ENCODE data around the gene TGFBR2.

TGFBR2 gene

GRCh38 chr3:30700702-30701321 lies 94.4 kb downstream of the TGFBR2 start:
- Histone ChIP-seq H3K36me3 (ENCODE audit: control insufficient read depth in 1 of 2, insufficient read depth in 2 of 2, low read length in 2 of 2) (no peaks in the 10 kb centered on the region), H3K27me3 (ENCODE audit: low read depth, low read length) (no peaks in the 10 kb centered on the region), H3K27ac (ENCODE audit: low read length) (no peak overlapping the region), H3K4me3 (ENCODE audit: low read depth in 1 of 2, low read length in 2 of 2) (no peak overlapping the region), H3K9me3 (ENCODE audit: control insufficient read depth in 1 of 2, low read length in 2 of 2) (no peaks in the 10 kb centered on the region), H3K4me1 (ENCODE audit: control insufficient read depth in 1 of 2, insufficient read depth in 2 of 2, low read length in 2 of 2) (peaks cover 0 to 10% of the 10 kb centered on the region in 2 donors)

GRCh38 chr3:30702038-30702827 lies 95.8 kb downstream of the TGFBR2 start:
- Histone ChIP-seq H3K27ac (ENCODE audit: low read length) (no peak overlapping the region), H3K4me3 (ENCODE audit: low read depth in 1 of 2, low read length in 2 of 2) (no peak overlapping the region), H3K27me3 (ENCODE audit: low read depth, low read length) (no peaks in the 10 kb centered on the region), H3K9me3 (ENCODE audit: control insufficient read depth in 1 of 2, low read length in 2 of 2) (no peaks in the 10 kb centered on the region), H3K36me3 (ENCODE audit: control insufficient read depth in 1 of 2, insufficient read depth in 2 of 2, low read length in 2 of 2) (no peaks in the 10 kb centered on the region), H3K4me1 (ENCODE audit: control insufficient read depth in 1 of 2, insufficient read depth in 2 of 2, low read length in 2 of 2) (no peaks in the 10 kb centered on the region)

- Histone ChIP-seq H3K27me3 (ENCODE audit: low read depth, low read length) (no peaks in the 10 kb centered on the region), H3K4me3 (ENCODE audit: low read depth in 1 of 2, low read length in 2 of 2) (no peak overlapping the region), H3K27ac (ENCODE audit: low read length) (no peak overlapping the region), H3K36me3 (ENCODE audit: control insufficient read depth in 1 of 2, insufficient read depth in 2 of 2, low read length in 2 of 2) (no peaks in the 10 kb centered on the region), H3K9me3 (ENCODE audit: control insufficient read depth in 1 of 2, low read length in 2 of 2) (no peaks in the 10 kb centered on the region), H3K4me1 (ENCODE audit: control insufficient read depth in 1 of 2, insufficient read depth in 2 of 2, low read length in 2 of 2) (no peaks in the 10 kb centered on the region)
Measured at GRCh38 chr3:30702828-30703397, 96.5 kb downstream of the TGFBR2 start.

- Histone ChIP-seq H3K4me1 (ENCODE audit: control insufficient read depth in 1 of 2, insufficient read depth in 2 of 2, low read length in 2 of 2) (no peaks in the 10 kb centered on the region), H3K27ac (ENCODE audit: low read length) (no peak overlapping the region), H3K9me3 (ENCODE audit: control insufficient read depth in 1 of 2, low read length in 2 of 2) (no peaks in the 10 kb centered on the region), H3K27me3 (ENCODE audit: low read depth, low read length) (no peaks in the 10 kb centered on the region), H3K36me3 (ENCODE audit: control insufficient read depth in 1 of 2, insufficient read depth in 2 of 2, low read length in 2 of 2) (no peaks in the 10 kb centered on the region), H3K4me3 (ENCODE audit: low read depth in 1 of 2, low read length in 2 of 2) (no peak overlapping the region)
Measured at GRCh38 chr3:30704931-30705890, 98.8 kb downstream of the TGFBR2 start.

GRCh38 chr3:30707825-30708224 lies 101.4 kb downstream of the TGFBR2 start:
- Histone ChIP-seq H3K9me3 (ENCODE audit: control insufficient read depth in 1 of 2, low read length in 2 of 2) (no peaks in the 10 kb centered on the region), H3K4me3 (ENCODE audit: low read depth in 1 of 2, low read length in 2 of 2) (no peak overlapping the region), H3K27ac (ENCODE audit: low read length) (no peak overlapping the region)

GRCh38 chr3:30708472-30708871 lies 102.1 kb downstream of the TGFBR2 start:
- Histone ChIP-seq H3K36me3 (ENCODE audit: control insufficient read depth in 1 of 2, insufficient read depth in 2 of 2, low read length in 2 of 2) (no peaks in the 10 kb centered on the region), H3K4me1 (ENCODE audit: control insufficient read depth in 1 of 2, insufficient read depth in 2 of 2, low read length in 2 of 2) (no peaks in the 10 kb centered on the region), H3K9me3 (ENCODE audit: control insufficient read depth in 1 of 2, low read length in 2 of 2) (no peaks in the 10 kb centered on the region), H3K27ac (ENCODE audit: low read length) (no peak overlapping the region), H3K27me3 (ENCODE audit: low read depth, low read length) (no peaks in the 10 kb centered on the region), H3K4me3 (ENCODE audit: low read depth in 1 of 2, low read length in 2 of 2) (no peak overlapping the region)

More at GRCh38 chr3:30707825-30708224, 101.4 kb downstream of the TGFBR2 start:
- Histone ChIP-seq H3K4me1 (ENCODE audit: control insufficient read depth in 1 of 2, insufficient read depth in 2 of 2, low read length in 2 of 2) (no peaks in the 10 kb centered on the region), H3K27me3 (ENCODE audit: low read depth, low read length) (no peaks in the 10 kb centered on the region), H3K36me3 (ENCODE audit: control insufficient read depth in 1 of 2, insufficient read depth in 2 of 2, low read length in 2 of 2) (no peaks in the 10 kb centered on the region)

GRCh38 chr3:30710017-30710416 lies 103.6 kb downstream of the TGFBR2 start:
- Histone ChIP-seq H3K36me3 (ENCODE audit: control insufficient read depth in 1 of 2, insufficient read depth in 2 of 2, low read length in 2 of 2) (no peaks in the 10 kb centered on the region), H3K27me3 (ENCODE audit: low read depth, low read length) (no peaks in the 10 kb centered on the region), H3K27ac (ENCODE audit: low read length) (no peak overlapping the region), H3K9me3 (ENCODE audit: control insufficient read depth in 1 of 2, low read length in 2 of 2) (no peaks in the 10 kb centered on the region), H3K4me1 (ENCODE audit: control insufficient read depth in 1 of 2, insufficient read depth in 2 of 2, low read length in 2 of 2) (no peaks in the 10 kb centered on the region), H3K4me3 (ENCODE audit: low read depth in 1 of 2, low read length in 2 of 2) (no peak overlapping the region)

- Histone ChIP-seq H3K9me3 (ENCODE audit: control insufficient read depth in 1 of 2, low read length in 2 of 2) (no peaks in the 10 kb centered on the region), H3K27ac (ENCODE audit: low read length) (no peak overlapping the region), H3K27me3 (ENCODE audit: low read depth, low read length) (no peaks in the 10 kb centered on the region), H3K4me1 (ENCODE audit: control insufficient read depth in 1 of 2, insufficient read depth in 2 of 2, low read length in 2 of 2) (no peaks in the 10 kb centered on the region), H3K36me3 (ENCODE audit: control insufficient read depth in 1 of 2, insufficient read depth in 2 of 2, low read length in 2 of 2) (no peaks in the 10 kb centered on the region), H3K4me3 (ENCODE audit: low read depth in 1 of 2, low read length in 2 of 2) (no peak overlapping the region)
Measured at GRCh38 chr3:30711151-30711550, 104.8 kb downstream of the TGFBR2 start.

GRCh38 chr3:30711867-30712266 lies 105.5 kb downstream of the TGFBR2 start:
- Histone ChIP-seq H3K4me1 (ENCODE audit: control insufficient read depth in 1 of 2, insufficient read depth in 2 of 2, low read length in 2 of 2) (no peaks in the 10 kb centered on the region), H3K36me3 (ENCODE audit: control insufficient read depth in 1 of 2, insufficient read depth in 2 of 2, low read length in 2 of 2) (no peaks in the 10 kb centered on the region), H3K27me3 (ENCODE audit: low read depth, low read length) (no peaks in the 10 kb centered on the region), H3K4me3 (ENCODE audit: low read depth in 1 of 2, low read length in 2 of 2) (no peak overlapping the region), H3K9me3 (ENCODE audit: control insufficient read depth in 1 of 2, low read length in 2 of 2) (no peaks in the 10 kb centered on the region), H3K27ac (ENCODE audit: low read length) (no peak overlapping the region)

GRCh38 chr3:30712991-30713390 lies 106.6 kb downstream of the TGFBR2 start:
- H3K4me1 ChIP-seq (ENCODE audit: control insufficient read depth in 1 of 2, insufficient read depth in 2 of 2, low read length in 2 of 2), result no peaks in the 10 kb centered on the region
- H3K27me3 ChIP-seq (ENCODE audit: low read depth, low read length), result no peaks in the 10 kb centered on the region
- no peak overlapping the region for H3K27ac ChIP-seq (ENCODE audit: low read length)
- H3K9me3 ChIP-seq (ENCODE audit: control insufficient read depth in 1 of 2, low read length in 2 of 2), result no peaks in the 10 kb centered on the region
- no peaks in the 10 kb centered on the region for H3K36me3 ChIP-seq (ENCODE audit: control insufficient read depth in 1 of 2, insufficient read depth in 2 of 2, low read length in 2 of 2)
- no peak overlapping the region for H3K4me3 ChIP-seq (ENCODE audit: low read depth in 1 of 2, low read length in 2 of 2)

Data from muscle layer of duodenum (tissue), 2 donors.